Ovary (tissue), 9 donors: Measurements from ENCODE around the gene KRTAP5-1. TPM values are rescaled to one million over a fixed set of nuclear protein-coding genes. Genes with fewer than 3 reads are reported as not detected.
A peak's percentile ranks its signal among the peaks of the same experiment; 100 is the strongest.

ENCODE experiments used
- DNase-seq, 5 donors: peaks; one replicate each; pipeline ENCODE4 v3.0.0-alpha.2; 2019 to 2020
- H3K27ac ChIP-seq, 2 donors: fragments of 200-600 bp; one replicate each; pipeline versions ENCODE4 v1.5.1 to v1.8.0; 2019 to 2022
- H3K27me3 ChIP-seq: fragments of 200-600 bp; one replicate; pipeline ENCODE4 v1.8.0; 2022
- H3K36me3 ChIP-seq: fragments of 200-600 bp; sonication (generic); one replicate; pipeline ENCODE4 v1.5.1; 2019
- H3K4me1 ChIP-seq: one replicate; pipeline ENCODE4 v1.8.1; 2013; ENCODE audit warnings: mild to moderate bottlenecking, moderate library complexity; ENCODE audit not compliant: insufficient read depth
- H3K4me3 ChIP-seq: fragments of 200-600 bp; sonication (generic); one replicate; pipeline ENCODE4 v1.5.1; 2017
- H3K9me3 ChIP-seq, 2 donors: fragments of 200-600 bp in 1 of 2; sonication (generic) in 1 of 2; one replicate each; pipeline versions ENCODE4 v1.5.1 to v1.8.1; 2013 to 2019; ENCODE audit warnings: mild to moderate bottlenecking in 1 of 2, moderate library complexity in 1 of 2
- EP300 ChIP-seq: sonication (generic); formaldehyde crosslinking; IDR thresholded peaks from one replicate; pipeline ENCODE4 v1.6.1; 2017; ENCODE audit warnings: antibody characterized with exemption
- POLR2A ChIP-seq: fragments of 450-650 bp; IDR thresholded peaks from one replicate; pipeline ENCODE4 v1.6.1; 2017; ENCODE audit warnings: antibody characterized with exemption, mild to moderate bottlenecking, moderate library complexity
- WGBS, 3 donors: extraction: QIAGEN DNeasy Blood & Tissue Kit in 1 of 3; methylation state at CpG; one replicate each; pipeline versions ENCODE4 v1.1.5 to v1.1.7; 2013 to 2017; 5-methylcytosine and 5-hydroxymethylcytosine counted together
- intact Hi-C, 4 donors: fragments of 100-400 bp; cut with DNase I; formaldehyde crosslinking; loops; one replicate each; pipeline versions ENCODE4 v1.11.0 to v1.15.1; 2022 to 2023
- polyA plus RNA-seq, 2 donors: library from polyadenylated mRNA; stranded (reverse); fragments of 200-250 nt in 1 of 2; fragments of 350-450 nt in 1 of 2; fragmentation: Illumina TruSeq in 1 of 2; extraction: RNeasy Lipid Tissue Mini Kit (QIAGEN cat#74804) in 1 of 2; gene quantifications; one replicate each; pipeline ENCODE4 v1.2.3, GENCODE V29; 2013 to 2014
- total RNA-seq, 7 donors: library from RNA; depleted of rRNA in 2 of 7; stranded (reverse); fragments of >200 nt in 2 of 7; fragmentation: NEBNext Ultra II Directional in 3 of 7; extraction: Animal tissue kit (Norgen Biotek cat#: 25700) in 3 of 7; gene quantifications; one replicate each; pipeline versions ENCODE4 v1.1.0 to v1.2.4, GENCODE V29; 2016 to 2023
- TF ChIP-seq, protein P1 (sequence below), 3 donors: fragments of 450-650 bp in 2 of 3; fragments of 200-600 bp in 1 of 3; IDR thresholded peaks; one replicate each; pipeline versions ENCODE4 v1.5.1 to v1.8.0; 2016 to 2022; ENCODE audit warnings: antibody characterized with exemption in 3 of 3, mild to moderate bottlenecking in 1 of 3
- donor health status: DM: no; HTN: no; CAD: no; lungs with moderate emphysema.
- donor health status: DM: no; HTN: no; CAD: no.
- donor health status: Bipolar disorder and iron deficiency.
- donor health status: DM: yes; HTN: yes; CAD: no.
- donor health status: DM: no; HTN: no; CAD: no.
- donor health status: DM: yes; HTN: yes; CAD: no.

The KRTAP5-1 gene
- total and polyA plus RNA-seq, 9 donors, result not detected

DNA sequence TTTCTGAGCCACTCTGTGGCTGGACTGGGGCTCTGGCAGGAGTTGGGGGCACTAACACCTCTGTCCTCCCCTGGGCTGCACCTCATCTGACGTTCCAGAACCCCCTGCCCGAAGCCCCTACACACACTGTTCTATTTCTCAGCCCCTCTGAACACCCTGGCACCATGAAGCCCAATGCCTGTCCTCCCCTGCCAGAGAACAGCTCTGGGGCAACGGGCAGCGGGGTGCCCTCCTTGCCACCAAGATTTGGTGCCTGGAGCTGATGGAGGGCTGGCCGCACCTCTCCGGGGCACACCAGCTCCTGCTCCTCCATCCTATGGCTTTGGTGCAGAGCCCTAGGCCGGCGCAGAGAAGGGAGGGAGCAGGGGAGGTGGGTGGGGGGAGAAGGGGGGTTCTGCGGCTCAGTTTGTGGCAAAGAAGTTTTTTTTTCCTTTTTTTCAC is 29.4 kb downstream of the KRTAP5-1 start:
- H3K27ac ChIP-seq, result no peak overlapping the region
- TF ChIP-seq POLR2A, result no peak
- no peak for TF ChIP-seq EP300
- TF ChIP-seq, protein P1, sequence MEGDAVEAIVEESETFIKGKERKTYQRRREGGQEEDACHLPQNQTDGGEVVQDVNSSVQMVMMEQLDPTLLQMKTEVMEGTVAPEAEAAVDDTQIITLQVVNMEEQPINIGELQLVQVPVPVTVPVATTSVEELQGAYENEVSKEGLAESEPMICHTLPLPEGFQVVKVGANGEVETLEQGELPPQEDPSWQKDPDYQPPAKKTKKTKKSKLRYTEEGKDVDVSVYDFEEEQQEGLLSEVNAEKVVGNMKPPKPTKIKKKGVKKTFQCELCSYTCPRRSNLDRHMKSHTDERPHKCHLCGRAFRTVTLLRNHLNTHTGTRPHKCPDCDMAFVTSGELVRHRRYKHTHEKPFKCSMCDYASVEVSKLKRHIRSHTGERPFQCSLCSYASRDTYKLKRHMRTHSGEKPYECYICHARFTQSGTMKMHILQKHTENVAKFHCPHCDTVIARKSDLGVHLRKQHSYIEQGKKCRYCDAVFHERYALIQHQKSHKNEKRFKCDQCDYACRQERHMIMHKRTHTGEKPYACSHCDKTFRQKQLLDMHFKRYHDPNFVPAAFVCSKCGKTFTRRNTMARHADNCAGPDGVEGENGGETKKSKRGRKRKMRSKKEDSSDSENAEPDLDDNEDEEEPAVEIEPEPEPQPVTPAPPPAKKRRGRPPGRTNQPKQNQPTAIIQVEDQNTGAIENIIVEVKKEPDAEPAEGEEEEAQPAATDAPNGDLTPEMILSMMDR (IDR thresholded peaks at IDR 0.05), result no peak
- 83 to 93% (median 92%) methylated on average over 9 of the region's 9 CpGs for WGBS, 3 donors
- no peaks in the 10 kb centered on the region for H3K27me3 ChIP-seq
- H3K4me1 ChIP-seq, result peaks cover 6% of the 10 kb centered on the region
- H3K4me3 ChIP-seq, result no peak overlapping the region
- H3K36me3 ChIP-seq, result no peaks in the 10 kb centered on the region
- intact Hi-C loops, result no loop called here
- no peak for DNase-seq
- no peaks in the 10 kb centered on the region for H3K9me3 ChIP-seq

DNA sequence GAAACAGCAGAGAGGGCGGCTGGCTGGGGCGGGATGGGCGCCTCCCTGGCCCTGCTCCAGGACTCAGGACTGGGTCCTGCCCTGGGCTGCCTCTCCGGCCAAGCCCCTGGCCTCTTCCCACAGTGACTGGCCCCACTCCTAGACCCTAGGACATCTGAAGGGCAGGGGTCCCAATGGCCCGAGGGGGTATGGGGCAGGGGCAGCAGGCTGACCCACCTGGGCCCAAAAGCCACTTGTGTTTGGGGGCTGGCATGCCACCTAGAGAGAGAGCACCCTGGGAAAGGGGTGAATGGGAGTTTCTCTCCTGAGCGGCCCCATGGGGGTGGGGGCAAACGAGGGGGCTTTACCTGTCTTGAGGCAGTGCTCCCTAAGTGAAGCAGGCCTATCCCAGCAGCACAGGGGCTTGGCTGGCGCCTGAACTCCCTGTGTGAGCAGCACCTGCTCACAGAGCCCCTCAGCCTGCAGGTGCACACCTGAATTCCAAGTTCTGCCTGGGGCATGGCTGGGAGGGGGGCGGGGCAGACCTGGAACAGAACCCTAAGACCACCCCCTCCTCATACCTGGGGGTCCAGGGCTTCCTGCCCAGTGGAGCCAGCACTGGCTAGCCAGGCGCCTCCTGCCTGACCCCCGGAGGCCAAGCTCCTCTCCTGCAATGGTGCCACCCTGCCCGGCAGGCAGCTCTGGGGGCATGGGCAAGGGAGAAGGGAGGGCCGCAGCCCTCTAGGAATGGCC is 29.9 kb downstream of the KRTAP5-1 start:
- no peaks in the 10 kb centered on the region for H3K9me3 ChIP-seq
- no peak overlapping the region for H3K27ac ChIP-seq
- TF ChIP-seq EP300, result no peak
- TF ChIP-seq, protein P1 (IDR thresholded peaks at IDR 0.05), result no peak
- TF ChIP-seq POLR2A, result no peak
- peaks cover 6% of the 10 kb centered on the region for H3K4me1 ChIP-seq
- no peak for DNase-seq
- no peaks in the 10 kb centered on the region for H3K36me3 ChIP-seq
- intact Hi-C loops, result no loop called here
- WGBS, 3 donors, result 80 to 83% (median 81%) methylated on average over 13 of the region's 13 CpGs
- H3K4me3 ChIP-seq, result no peak overlapping the region
- no peaks in the 10 kb centered on the region for H3K27me3 ChIP-seq

DNA sequence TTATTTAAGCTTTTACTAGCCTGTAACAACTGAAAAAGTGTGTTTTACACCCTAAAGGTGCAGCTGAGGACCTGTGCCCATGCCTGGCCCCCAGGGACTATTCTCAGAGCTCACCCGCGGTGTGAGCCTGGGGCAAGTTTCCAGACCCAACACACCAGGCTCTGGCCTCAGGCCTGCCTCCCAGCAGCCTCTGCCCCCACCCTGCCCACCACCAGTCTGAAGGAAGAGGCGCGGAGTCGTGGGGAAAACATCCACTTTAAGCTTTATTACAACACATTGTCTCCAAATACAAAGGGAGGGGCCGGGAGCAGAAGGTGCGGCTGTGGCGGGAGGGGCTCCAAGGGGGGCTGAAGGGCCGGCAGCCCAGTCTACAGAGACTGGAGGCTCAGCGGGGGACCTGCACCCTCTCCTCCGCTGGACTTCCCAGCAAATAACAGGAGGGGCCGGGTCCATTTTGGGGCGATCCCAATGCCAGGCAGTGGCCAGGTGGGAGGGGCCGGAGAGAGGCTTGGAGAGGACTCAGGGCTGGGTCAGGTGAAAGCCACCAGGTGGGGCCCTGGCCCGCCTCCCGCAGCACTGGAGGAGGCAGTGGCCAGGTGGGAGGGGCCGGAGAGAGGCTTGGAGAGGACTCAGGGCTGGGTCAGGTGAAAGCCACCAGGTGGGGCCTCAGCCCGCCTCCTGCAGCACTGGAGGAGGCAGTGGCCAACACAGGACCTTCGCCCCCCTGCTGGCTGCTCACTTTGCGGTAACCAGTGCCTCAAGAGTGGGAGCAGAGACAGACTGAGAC is 31.1 kb downstream of the KRTAP5-1 start:
- H3K27me3 ChIP-seq, result no peaks in the 10 kb centered on the region
- no peak for DNase-seq
- no peaks in the 10 kb centered on the region for H3K36me3 ChIP-seq
- peaks cover 6% of the 10 kb centered on the region for H3K4me1 ChIP-seq
- H3K9me3 ChIP-seq, result no peaks in the 10 kb centered on the region
- intact Hi-C loops, result no loop called here
- 58 to 70% (median 61%) methylated on average over 20 of the region's 20 CpGs for WGBS, 3 donors
- no peak overlapping the region for H3K27ac ChIP-seq
- TF ChIP-seq EP300 (no peak), POLR2A (no peak)
- TF ChIP-seq, protein P1 (IDR thresholded peaks at IDR 0.05), result no peak
- H3K4me3 ChIP-seq, result no peak overlapping the region

DNA sequence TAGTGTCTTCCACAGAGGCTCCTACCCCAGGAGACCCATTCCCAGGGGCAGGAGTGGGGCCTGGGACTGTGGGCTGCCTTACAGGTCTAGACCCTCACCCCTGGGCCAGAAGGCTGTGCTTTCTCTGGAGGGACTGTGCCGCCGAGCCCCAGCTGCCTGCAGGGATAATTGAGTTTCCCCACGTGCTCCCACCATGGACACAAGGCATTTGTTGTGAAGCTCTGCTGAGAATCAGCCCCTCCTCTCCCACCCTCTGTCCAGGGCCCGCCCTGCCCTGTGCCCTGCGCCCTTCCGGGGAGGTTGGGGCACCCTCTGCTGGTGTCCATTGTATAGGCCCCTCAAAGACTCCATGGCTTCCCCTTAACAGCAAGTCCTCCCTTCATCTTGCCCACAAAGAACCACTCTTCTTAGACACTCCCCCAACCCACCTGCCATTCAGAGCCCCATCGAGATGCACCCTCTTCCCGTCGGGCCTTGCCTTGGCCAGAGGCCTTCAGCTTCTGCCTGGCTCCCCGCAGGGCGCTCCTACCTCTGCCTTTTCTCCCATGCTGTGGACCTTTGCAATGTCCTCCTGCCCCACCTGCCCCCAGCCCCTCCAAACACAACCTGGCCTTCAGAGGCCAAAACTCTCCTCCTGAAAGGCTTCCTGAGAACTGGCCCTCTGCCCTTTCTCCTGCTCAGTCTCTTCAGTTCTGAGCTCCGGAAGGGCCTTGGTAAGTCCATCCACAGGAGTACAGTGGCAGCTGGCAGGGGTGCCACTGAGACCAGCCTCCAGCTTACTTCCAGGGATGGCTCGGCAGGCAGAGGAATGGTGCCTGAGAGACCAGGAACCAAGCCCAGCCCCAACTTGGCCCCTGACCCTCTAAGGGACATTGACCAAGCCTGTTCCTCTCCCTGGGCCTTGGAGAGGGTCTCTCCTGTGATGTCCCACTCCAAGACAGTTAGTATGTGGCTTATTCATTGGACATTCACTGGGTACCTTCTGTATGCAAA is 35.4 kb downstream of the KRTAP5-1 start:
- Histone ChIP-seq H3K27me3 (peaks cover 6% of the 10 kb centered on the region), H3K36me3 (no peaks in the 10 kb centered on the region), H3K4me1 (peaks cover 2% of the 10 kb centered on the region), H3K27ac (peak overlapping the region in 1 of 2 donors; percentile 52), H3K4me3 (no peak overlapping the region), H3K9me3 (no peaks in the 10 kb centered on the region)
- DNase-seq, result no peak
- intact Hi-C loops, result no loop called here
- TF ChIP-seq EP300 (no peak), POLR2A (no peak)
- TF ChIP-seq, protein P1 (IDR thresholded peaks at IDR 0.05), result no peak
- WGBS, 3 donors, result 65 to 74% (median 71%) methylated on average over 13 of the region's 13 CpGs
